Fibroblast of skin of left quadriceps (primary cell): ENCODE data around the gene ALPG.

Source experiments
- DNase-seq, 2 experiments: peaks; one replicate each; pipeline ENCODE4 v3.0.0-alpha.2; 2013; ENCODE audit warnings: low read depth in 2 of 2

Gene ALPG

GRCh38 chr2:232457121-232458011 is 50.7 kb downstream of the ALPG start:
- no peak for DNase-seq

DNA sequence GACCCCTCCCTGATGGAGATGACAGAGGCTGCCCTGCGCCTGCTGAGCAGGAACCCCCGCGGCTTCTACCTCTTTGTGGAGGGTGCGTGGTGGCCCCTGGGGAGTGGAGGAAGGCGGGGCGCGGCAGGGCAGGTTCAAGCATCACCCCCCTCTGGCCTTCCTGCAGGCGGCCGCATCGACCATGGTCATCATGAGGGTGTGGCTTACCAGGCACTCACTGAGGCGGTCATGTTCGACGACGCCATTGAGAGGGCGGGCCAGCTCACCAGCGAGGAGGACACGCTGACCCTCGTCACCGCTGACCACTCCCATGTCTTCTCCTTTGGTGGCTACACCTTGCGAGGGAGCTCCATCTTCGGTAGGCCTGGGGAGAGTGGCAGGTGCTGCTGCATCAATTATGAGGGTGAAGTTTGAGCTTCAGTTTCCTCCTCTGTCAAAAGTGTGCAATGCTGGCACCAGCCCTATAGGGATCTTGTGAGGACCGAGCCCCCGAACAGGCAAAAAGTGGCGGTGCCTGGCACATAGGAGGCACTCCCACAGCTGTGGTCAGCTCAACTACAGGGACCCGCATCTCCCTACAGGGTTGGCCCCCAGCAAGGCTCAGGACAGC is 51.5 kb downstream of the ALPG start:
- DNase-seq, result no peak

- no peak for DNase-seq
Measured at GRCh38 chr2:232458661-232459418, 52.2 kb downstream of the ALPG start.

GRCh38 chr2:232459419-232460035 is 52.9 kb downstream of the ALPG start:
- DNase-seq, result no peak

DNA sequence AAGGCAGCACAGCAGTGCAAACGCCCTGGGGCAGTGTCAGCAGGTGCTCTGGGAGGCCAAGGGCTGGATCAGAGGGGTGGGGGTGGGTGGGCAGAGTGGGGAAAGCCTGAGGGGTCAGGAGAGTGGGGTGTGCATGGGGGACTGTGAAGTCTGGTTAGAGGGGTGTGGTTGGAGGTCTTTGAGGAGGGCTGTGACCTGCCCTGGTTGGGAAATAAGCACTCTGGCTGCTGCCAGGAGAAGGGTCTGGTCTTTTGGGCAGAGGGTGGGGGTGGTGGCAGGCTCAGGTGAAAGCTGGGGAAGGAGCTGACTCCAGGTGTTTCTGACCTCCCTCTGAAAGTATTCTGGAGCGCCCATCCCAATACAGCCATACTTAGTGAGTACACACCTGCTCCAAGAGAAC is 53.5 kb downstream of the ALPG start:
- no peak for DNase-seq
